Endothelial cell of umbilical vein (primary cell): ENCODE results near the gene PPP1R3F. TPM values are rescaled to one million over a fixed set of nuclear protein-coding genes. Genes with fewer than 3 reads are reported as not detected.

Experiments used
- BruUV-seq: library from RNA; stranded (reverse); fragments of 400-500 nt; replicated peaks from 2 replicates; lab custom pipeline; 2021; lab: Mats Ljungman, UMichigan
- CTCF ChIA-PET: fragments of 300-600, 350-600 bp; sonication (Branson Sonifier 250); formaldehyde crosslinking; loops from one replicate; lab custom pipeline; 2021; ENCODE audit warnings: antibody characterized with exemption, inconsistent platforms; lab: Charles Lee
- POLR2A ChIA-PET: fragments of 300-600, 350-600 bp; sonication (Branson Sonifier 250); formaldehyde crosslinking; loops from one replicate; lab custom pipeline; 2021; ENCODE audit warnings: antibody characterized with exemption, inconsistent platforms; lab: Charles Lee
- DNase-seq: peaks from one replicate; pipeline ENCODE4 v3.0.0-alpha.2; 2011; ENCODE audit warnings: low read depth, low spot score
- FAIRE-seq: peaks from 2 replicates; lab custom pipeline; 2011; peaks lifted over from hg19 to GRCh38; lab: Jason Lieb, UNC
- H2AFZ ChIP-seq: 2 replicates; pipeline ENCODE4 v1.6.0; 2012; ENCODE audit warnings: low read depth, low read length, control low read depth, inconsistent platforms
- H3K27ac ChIP-seq: 2 replicates; pipeline ENCODE4 v1.5.1; 2011; ENCODE audit warnings: low read depth, mild to moderate bottlenecking, control low read depth, low read length, moderate library complexity; ENCODE audit not compliant: insufficient read depth
- H3K27me3 ChIP-seq, 2 experiments: 2 replicates each; pipeline versions ENCODE4 v1.6.0 to v1.6.1; 2011; ENCODE audit warnings: low read length in 2 of 2, mixed read lengths in 1 of 2; ENCODE audit not compliant: control insufficient read depth in 2 of 2, insufficient read depth in 2 of 2
- H3K36me3 ChIP-seq, 2 experiments: 2 replicates in 1 of 2; 3 replicates in 1 of 2; pipeline ENCODE4 v1.5.1; 2011; ENCODE audit warnings: low read length in 2 of 2, mild to moderate bottlenecking in 1 of 2, moderate library complexity in 1 of 2; ENCODE audit not compliant: control insufficient read depth in 2 of 2, insufficient read depth in 2 of 2; ENCODE audit errors: extremely low read depth in 1 of 2
- H3K4me1 ChIP-seq: 3 replicates; pipeline ENCODE4 v1.5.1; 2011; ENCODE audit warnings: mild to moderate bottlenecking, low read length; ENCODE audit not compliant: control insufficient read depth, insufficient read depth; ENCODE audit errors: extremely low read depth
- H3K4me2 ChIP-seq: 2 replicates; pipeline ENCODE4 v1.6.1; 2011; ENCODE audit warnings: low read length, control low read depth, mixed read lengths; ENCODE audit not compliant: insufficient read depth
- H3K4me3 ChIP-seq, 3 experiments: fragments of 200-600 bp in 1 of 3; sonication (generic), shearing (Covaris generic) in 1 of 3; replicated peaks in 1 of 3; 2 replicates each; pipeline ENCODE4 v1.5.1; 2011 to 2016; ENCODE audit warnings: control low read depth in 3 of 3, low read length in 3 of 3, mild to moderate bottlenecking in 2 of 3, inconsistent platforms in 1 of 3, low read depth in 1 of 3, moderate library complexity in 1 of 3; ENCODE audit not compliant: insufficient read depth in 1 of 3
- H3K79me2 ChIP-seq: 2 replicates; pipeline ENCODE4 v1.6.0; 2012; ENCODE audit warnings: low read length, inconsistent platforms; ENCODE audit not compliant: control insufficient read depth, insufficient read depth
- H3K9ac ChIP-seq: replicated peaks from 2 replicates; pipeline ENCODE3; 2011; ENCODE audit warnings: low read length, control low read depth; ENCODE audit not compliant: insufficient read depth; ENCODE audit errors: extremely low read depth
- H3K9me1 ChIP-seq: replicated peaks from 3 replicates; pipeline ENCODE4 v1.6.0; 2011; ENCODE audit warnings: mild to moderate bottlenecking, low read length; ENCODE audit not compliant: control insufficient read depth, insufficient read depth; ENCODE audit errors: extremely low read depth
- H3K9me3 ChIP-seq: replicated peaks from 2 replicates; pipeline ENCODE4 v1.5.1; 2012; ENCODE audit warnings: low read length, inconsistent platforms; ENCODE audit not compliant: control insufficient read depth, insufficient read depth
- H4K20me1 ChIP-seq: replicated peaks from 2 replicates; pipeline ENCODE3; 2011; ENCODE audit warnings: mild to moderate bottlenecking, low read length; ENCODE audit not compliant: control insufficient read depth, insufficient read depth; ENCODE audit errors: extremely low read depth
- CTCF ChIP-seq, 2 donors: IDR thresholded peaks; 1 replicate in 1 of 2; 2 replicates in 1 of 2; pipeline ENCODE4 v1.5.1; 2011; ENCODE audit warnings: low read length in 2 of 2, mild to moderate bottlenecking in 2 of 2, moderate library complexity in 2 of 2, control low read depth in 1 of 2, inconsistent platforms in 1 of 2, low read depth in 1 of 2; ENCODE audit not compliant: insufficient read depth in 1 of 2; ENCODE audit errors: extremely low read depth in 1 of 2
- EZH2 ChIP-seq: IDR thresholded peaks from 2 replicates; pipeline ENCODE4 v1.6.1; 2012; ENCODE audit warnings: borderline replicate concordance, low read depth, mild to moderate bottlenecking, moderate library complexity, low read length, inconsistent platforms; ENCODE audit not compliant: severe bottlenecking
- FOS ChIP-seq: IDR thresholded peaks from 2 replicates; pipeline ENCODE4 v1.6.1; 2011; ENCODE audit warnings: mild to moderate bottlenecking, low read length, moderate library complexity, borderline replicate concordance; ENCODE audit not compliant: insufficient read depth
- GATA2 ChIP-seq: IDR thresholded peaks from 2 replicates; pipeline ENCODE4 v1.7.0; 2011; ENCODE audit warnings: low read depth, mild to moderate bottlenecking, moderate library complexity, mixed read lengths, low read length; ENCODE audit not compliant: insufficient read length, insufficient read depth
- JUN ChIP-seq: IDR thresholded peaks from 2 replicates; pipeline ENCODE4 v1.6.1; 2011; ENCODE audit warnings: borderline replicate concordance, low read depth; ENCODE audit not compliant: insufficient read length, insufficient read depth
- MAX ChIP-seq: IDR thresholded peaks from 2 replicates; pipeline ENCODE4 v1.6.1; 2011; ENCODE audit not compliant: insufficient read depth, insufficient read length
- MYC ChIP-seq: IDR thresholded peaks from one replicate; pipeline ENCODE4 v1.6.1; 2011; ENCODE audit warnings: mild to moderate bottlenecking, low read depth, low read length
- POLR2A ChIP-seq: IDR thresholded peaks from 2 replicates; pipeline ENCODE4 v1.6.1; 2012; ENCODE audit warnings: low read depth, mild to moderate bottlenecking, control low read depth, low read length
- POLR2AphosphoS5 ChIP-seq: IDR thresholded peaks from 2 replicates; pipeline ENCODE4 v1.6.1; 2012; ENCODE audit warnings: low read depth, mild to moderate bottlenecking, control low read depth, low read length, moderate library complexity; ENCODE audit not compliant: insufficient read depth
- dilution Hi-C: fragments of 300-500 bp; cut with MboI; formaldehyde crosslinking; loops from one replicate; pipeline ENCODE4 v1.15.0; 2019; ENCODE audit warnings: low sequenced_read_pairs; ENCODE audit not compliant: extremely low pct_ligation_motif_present
- intact Hi-C: fragments of 100-400 bp; cut with micrococcal nuclease; formaldehyde crosslinking; loops from one replicate; pipeline ENCODE4 v1.10.0; 2022
- polyA plus RNA-seq, 4 experiments: library from polyadenylated mRNA; depleted of rRNA in 3 of 4; stranded (reverse) in 3 of 4; unstranded in 1 of 4; fragments of >200 nt; gene quantifications; 2 replicates each; pipeline versions ENCODE4 v1.2.1 to v1.2.3, GENCODE V29; 2011 to 2012; ENCODE audit warnings: missing spikeins in 1 of 4
- total RNA-seq: library from RNA; stranded (reverse); gene quantifications from 2 replicates; pipeline ENCODE4 v1.2.3, GENCODE V29; 2021

PPP1R3F gene
- total and polyA plus RNA-seq, 2 donors (not counting 3 experiments of a cell fraction or from before 2014, with no cell fraction given) = 1.5 to 2.5 TPM

DNA sequence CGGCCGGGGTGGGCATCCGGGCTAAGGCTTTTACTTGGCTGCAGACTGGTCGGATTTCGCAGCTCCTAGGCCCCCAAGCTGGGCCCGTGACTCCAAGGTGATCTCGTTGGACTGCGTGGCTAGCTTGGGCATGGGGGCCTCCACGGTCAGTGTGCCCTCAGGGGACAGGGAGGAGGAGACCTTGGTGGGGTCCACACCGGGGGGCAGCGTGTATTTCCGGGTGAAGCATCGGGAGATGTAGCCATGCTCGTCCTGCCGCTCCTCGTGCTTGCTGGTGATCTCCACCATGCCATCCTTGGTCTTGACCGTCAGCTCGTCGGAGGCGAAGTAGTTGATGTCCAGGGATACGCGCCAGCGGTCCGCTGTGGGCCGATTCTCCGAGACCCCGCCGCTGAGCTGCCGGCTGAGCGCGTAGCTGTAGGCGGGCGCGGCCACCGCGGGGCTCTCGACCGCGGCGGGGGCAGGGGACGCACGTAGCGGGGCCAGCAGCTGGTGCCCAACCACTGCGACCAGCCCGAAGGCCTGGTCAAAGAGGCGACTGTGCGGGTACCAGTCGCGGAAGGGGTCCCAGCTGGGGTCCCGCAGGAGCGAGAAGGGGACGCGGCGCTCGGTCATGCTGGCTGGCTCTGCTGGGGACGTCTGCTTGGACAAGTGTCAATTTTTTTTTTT, 35.6 kb upstream of the PPP1R3F start:
- Histone ChIP-seq H3K9me3 (no peaks in the 10 kb centered on the region), H2AFZ (peak overlapping the region; percentile 59), H3K27ac (no peak overlapping the region), H4K20me1 (no peaks in the 10 kb centered on the region), H3K4me1 (peaks cover 2% of the 10 kb centered on the region), H3K36me3 (no peaks in the 10 kb centered on the region), H3K27me3 (no peaks in the 10 kb centered on the region), H3K4me2 (no peak overlapping the region), H3K79me2 (no peaks in the 10 kb centered on the region), H3K9ac (no peak overlapping the region), H3K4me3 (no peak overlapping the region), H3K9me1 (no peaks in the 10 kb centered on the region)
- no peak for TF ChIP-seq FOS
- no peak for TF ChIP-seq POLR2AphosphoS5
- TF ChIP-seq GATA2 = no peak
- no peak for TF ChIP-seq MYC
- no peak for TF ChIP-seq CTCF (IDR thresholded peaks at IDR 0.05; ENCODE audit: extremely low read depth in 1 of 2, insufficient read depth in 1 of 2, low read depth in 1 of 2, low read length in 2 of 2)
- TF ChIP-seq MAX = no peak
- no peak for TF ChIP-seq POLR2A
- TF ChIP-seq JUN = no peak
- TF ChIP-seq EZH2 = no peak
- intact Hi-C loops (loop anchor here (2.0 kb wide), 1 partner anchor 33 kb away; the partner anchor contains the start of gene SYP), dilution Hi-C loops (no loop called here)
- ChIA-PET CTCF (interaction anchor here (0.9 kb wide), 1 partner anchor 41 kb away, joined by 4 read pairs; no protein-coding TSS in a partner anchor), POLR2A (no interaction called here)
- DNase-seq = no peak
- FAIRE-seq = no peak
- BruUV-seq = no TSS peak
